Ishikawa (cell line): ENCODE data around the gene PPP2R2D.

ENCODE experiments used
- CREB1 ChIP-seq: IDR thresholded peaks from 2 replicates; pipeline ENCODE4 v1.6.1; 2012; ENCODE audit warnings: low read depth
- EP300 ChIP-seq: IDR thresholded peaks from 2 replicates; pipeline ENCODE4 v1.6.1; 2012; ENCODE audit warnings: borderline replicate concordance
- NFIC ChIP-seq: IDR thresholded peaks from 2 replicates; pipeline ENCODE4 v1.6.1; 2012
- RAD21 ChIP-seq: IDR thresholded peaks from 2 replicates; pipeline ENCODE4 v1.6.1; 2012; ENCODE audit warnings: low read depth
- TAF1 ChIP-seq: IDR thresholded peaks from 2 replicates; pipeline ENCODE4 v1.6.1; 2012; ENCODE audit warnings: low read depth, mild to moderate bottlenecking

DNA sequence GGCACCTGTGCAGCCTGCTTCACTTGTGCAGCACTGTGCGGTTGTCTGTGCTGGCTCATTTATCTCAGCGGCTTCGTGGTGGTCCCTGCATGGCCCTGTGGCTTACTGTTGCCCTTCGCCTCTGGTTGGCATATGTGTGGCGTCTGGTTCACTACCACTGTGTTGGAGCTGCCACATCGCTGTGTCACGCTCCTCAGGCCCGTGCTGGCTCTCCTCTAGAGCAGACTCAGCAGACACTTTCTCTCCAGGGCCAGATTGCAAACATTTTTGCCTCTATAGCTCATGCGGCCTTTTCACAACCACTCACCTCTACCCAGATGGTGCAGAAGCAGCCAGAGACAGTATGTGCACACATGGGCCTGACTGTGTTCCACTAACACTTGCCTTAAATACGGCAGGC lies 37.9 kb downstream of the PPP2R2D start:
- TF ChIP-seq CREB1 (no peak), EP300 (no peak), TAF1 (no peak), RAD21 (no peak), NFIC (no peak)
